IPS-11a (cell line): ENCODE measurements around the gene ZP4.
"Not testable (repeated sequence)": the region's sequence is repeated elsewhere in the genome, so short reads cannot be mapped to it uniquely, and the experiment has no call there.

ENCODE experiments used
- H3K4me3 ChIP-seq: one replicate; pipeline ENCODE4 v1.5.1; 2013; ENCODE audit warnings: low read depth, low read length, control low read depth

The ZP4 gene

DNA sequence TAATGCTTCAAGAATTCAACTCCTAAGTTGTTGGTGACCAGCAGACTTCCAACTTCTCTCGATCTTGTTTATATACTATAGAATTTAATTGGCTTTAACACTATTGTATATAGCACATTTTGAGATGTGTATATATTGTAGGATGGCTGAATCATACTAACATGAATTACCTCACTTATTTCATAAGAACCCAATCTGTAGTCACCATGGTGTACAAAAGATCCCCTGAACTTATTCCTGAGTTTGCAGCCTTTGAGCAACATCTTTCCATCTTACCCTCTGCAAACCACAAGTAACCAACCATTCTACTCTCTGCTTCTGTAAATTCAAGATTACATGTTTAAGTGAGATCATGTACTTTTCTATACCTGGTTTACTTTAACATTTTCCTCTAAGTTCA lies 12.3 kb downstream of the ZP4 start:
- no peak overlapping the region for H3K4me3 ChIP-seq

GRCh38 chr1:237877631-237878030 lies 13.1 kb downstream of the ZP4 start:
- no peak overlapping the region for H3K4me3 ChIP-seq

- H3K4me3 ChIP-seq = no peak overlapping the region
Observed at GRCh38 chr1:237875291-237875690, 15.4 kb downstream of the ZP4 start.

DNA sequence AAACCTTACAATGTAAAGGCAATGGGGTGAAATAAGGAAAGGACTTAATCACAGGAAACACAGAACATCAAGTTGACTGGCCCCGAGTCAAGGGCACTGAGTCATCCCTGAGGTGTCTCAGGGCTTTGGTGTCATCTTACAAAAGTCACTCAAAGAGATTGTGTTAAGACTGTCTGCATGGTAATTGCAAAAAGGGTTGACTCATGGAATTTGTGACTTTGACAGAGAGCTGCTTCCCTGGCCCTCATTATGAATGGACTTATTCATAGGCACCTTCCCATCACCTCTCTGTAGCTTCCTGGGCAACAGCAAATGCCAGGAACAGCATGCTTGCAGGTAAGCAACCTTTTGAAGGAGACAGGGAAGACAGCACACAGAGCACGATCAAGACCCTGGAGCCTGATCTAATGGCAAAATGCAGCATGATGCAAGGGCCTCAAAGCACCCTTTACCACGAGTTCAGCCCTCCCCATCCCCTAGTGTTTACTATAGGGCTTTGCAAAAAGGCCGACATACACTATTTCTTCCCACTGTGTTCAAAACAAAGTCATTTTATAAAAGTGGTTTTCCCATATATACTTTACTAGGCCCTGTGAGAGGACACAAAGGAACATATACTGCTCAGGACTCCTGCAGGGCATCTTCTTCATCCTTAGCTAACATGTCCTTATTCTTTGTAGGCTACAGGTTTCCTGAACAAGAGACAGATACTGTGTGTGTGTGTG lies 17.1 kb downstream of the ZP4 start:
- H3K4me3 ChIP-seq = no peak overlapping the region

DNA sequence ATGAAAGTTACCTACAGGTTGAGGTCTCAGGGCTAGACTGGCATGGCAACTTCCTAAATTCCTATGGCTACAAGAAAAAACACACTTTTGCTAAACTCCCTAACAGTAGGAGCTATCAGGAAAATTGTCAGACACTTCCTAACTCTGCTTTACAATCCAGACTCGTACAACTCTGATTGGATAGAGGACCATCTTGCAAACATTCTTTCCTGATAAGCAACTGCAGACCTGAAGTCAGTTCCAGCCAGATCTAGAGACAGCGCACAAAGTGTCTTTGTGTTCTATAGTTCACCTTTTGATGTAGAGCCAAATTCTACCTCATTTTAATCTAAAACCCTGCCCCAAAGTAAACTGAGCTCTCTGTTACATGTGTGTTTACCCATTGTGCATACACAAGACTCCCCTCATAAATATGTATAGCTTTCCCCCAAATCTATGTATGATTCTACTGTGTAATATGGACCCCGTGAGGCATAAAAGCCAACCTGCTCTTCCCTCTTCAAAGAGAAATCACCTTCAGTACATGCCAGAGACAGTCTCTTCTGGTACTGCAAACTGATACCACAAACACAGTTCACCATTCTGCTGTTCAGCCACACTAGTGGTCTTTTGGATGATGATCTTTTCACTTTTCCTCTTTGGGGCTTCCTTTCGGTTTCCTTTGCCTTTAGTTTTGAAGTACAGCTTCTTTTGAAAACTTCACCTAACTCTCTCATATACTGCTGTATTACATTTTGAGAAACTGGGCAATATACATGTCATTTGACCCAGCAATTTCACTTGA lies 21.7 kb downstream of the ZP4 start:
- H3K4me3 ChIP-seq = no peak overlapping the region

GRCh38 chr1:237867380-237867888 lies 23.3 kb downstream of the ZP4 start:
- H3K4me3 ChIP-seq = no peak overlapping the region

DNA sequence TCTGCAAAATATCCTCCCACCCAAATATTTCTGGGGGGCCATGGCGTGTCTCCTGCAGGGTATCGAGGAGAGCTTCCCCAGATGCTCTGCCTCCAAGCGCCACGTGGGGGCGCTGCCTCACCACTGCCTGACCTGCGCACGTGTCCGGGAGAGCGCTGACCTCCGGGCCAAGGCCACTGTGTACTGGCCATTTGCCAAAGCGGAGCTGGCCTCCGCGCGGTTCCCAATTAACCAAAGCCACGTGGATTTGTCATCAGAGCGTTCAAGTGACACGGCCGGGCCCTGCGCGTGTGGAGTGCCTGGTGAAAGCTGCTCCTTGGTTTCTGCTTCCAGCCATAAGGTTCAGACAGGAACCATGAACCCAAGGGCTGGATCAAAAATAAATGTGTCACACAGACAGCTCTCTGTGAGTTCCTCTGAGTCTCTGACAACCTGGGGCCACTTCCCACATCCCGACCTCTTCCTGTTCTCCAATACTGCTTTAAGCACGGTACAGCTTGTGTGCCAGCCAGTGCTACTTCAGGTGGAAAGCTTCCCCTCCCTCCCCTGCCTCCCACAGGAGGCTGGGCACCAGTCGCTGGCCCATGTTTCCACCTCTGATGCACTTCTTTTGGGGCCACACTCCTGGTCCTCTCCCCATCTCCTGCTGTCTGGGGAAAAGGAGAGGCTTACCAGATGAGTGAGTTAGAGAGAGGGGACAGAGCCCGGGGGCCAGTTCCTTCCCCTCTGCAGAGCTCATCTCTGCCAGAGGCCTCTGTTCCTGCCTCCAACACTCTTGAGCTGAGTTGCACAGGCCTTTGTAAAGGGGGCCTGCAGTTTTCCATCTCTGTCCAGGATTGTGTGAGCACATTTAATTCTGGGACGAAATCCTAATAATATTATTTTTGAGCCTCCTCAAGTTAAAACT lies 26.1 kb downstream of the ZP4 start:
- H3K4me3 ChIP-seq = no peak overlapping the region

- no peak overlapping the region for H3K4me3 ChIP-seq
Observed at GRCh38 chr1:237863234-237863633, 27.5 kb downstream of the ZP4 start.

DNA sequence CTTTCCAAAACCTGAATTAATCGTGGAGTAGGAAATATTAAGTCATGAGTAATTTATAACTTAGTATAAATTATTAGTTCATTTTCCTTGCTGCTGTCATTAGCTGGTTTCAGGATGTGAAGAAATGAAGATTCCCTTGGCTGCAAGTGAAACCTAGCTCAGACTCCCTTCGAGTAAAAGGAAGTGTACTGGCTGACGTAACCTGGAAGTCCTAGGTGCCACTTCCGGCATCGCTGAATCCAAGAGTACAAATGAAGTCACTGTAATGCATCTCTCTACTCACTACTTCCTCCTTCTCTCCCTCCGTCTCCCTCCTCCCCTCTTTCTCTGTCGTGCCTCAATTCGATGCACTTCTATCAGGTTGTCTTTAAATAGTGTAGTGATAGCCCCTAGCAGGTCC lies 28.8 kb downstream of the ZP4 start:
- no peak overlapping the region for H3K4me3 ChIP-seq

DNA sequence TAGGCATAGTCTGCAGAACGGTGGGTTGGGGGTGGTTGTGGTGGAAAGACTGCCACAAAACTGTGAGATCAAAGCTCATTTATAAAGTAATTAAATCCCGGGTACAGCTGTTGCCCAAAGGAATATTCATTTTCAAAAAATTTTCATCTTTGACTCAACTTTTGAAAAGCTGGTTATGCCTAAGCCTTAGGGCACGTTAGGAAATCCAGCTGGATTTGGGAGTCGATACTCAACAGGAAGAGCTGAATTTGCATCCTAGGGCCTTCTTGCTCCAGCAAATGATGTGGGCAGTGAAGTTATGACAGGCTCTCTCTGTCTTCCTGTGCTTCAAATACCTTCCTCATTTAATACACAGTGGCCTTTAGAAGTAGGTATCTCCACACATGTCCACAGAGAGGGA lies 31.7 kb downstream of the ZP4 start:
- H3K4me3 ChIP-seq = no peak overlapping the region

DNA sequence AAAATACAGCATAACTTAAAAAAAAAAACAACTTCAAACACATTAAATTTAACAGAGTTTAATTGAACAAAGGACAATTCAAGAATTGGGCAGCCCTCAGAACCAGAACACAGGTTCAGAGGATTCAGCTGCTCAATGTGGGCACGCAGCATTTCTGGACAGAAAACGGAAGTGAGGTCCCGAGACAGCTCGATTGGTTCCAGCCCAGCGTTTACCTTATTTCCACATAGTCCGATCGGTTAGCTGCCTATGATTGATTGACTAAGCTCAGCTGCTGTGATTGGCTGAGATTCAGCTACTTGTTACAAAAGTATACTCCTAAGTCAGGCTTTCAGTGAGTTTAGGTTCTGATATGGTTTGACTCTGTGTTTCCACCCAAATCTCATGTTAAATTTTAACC lies 33.3 kb downstream of the ZP4 start:
- no peak overlapping the region for H3K4me3 ChIP-seq

GRCh38 chr1:237852342-237852741 lies 38.4 kb downstream of the ZP4 start:
- H3K4me3 ChIP-seq = no peak overlapping the region

DNA sequence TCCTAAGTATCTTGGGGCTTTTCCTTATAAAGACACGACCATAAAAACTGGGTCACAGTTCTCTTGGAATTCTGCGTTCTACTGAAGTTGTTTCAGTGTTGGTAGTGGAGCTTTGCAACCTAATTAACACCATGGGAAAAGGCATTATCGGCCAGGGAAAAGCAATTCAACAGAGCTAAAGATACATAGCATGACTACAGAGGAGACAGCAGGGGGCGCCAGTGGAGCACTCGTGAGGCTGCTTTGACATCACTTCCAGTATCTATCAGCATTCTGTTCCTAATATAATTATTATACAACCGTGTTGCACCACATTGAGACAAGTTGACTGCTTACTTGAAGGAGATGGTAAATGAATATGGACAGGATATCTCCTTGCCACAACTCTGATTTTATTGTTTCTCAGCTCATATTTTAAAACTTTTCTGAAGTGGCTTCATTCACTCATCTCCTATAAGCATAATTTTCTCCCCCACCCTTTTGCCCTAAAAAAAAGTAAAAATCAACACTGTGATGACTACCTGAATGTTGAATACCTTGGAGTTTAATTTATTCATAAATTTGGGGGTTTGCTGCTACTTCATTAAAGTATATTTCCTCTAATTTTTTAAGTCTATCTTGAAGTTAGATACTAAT lies 39.4 kb downstream of the ZP4 start:
- no peak overlapping the region for H3K4me3 ChIP-seq

- not testable (repeated sequence) for H3K4me3 ChIP-seq
Observed at GRCh38 chr1:237843516-237843915, 47.2 kb downstream of the ZP4 start.

DNA sequence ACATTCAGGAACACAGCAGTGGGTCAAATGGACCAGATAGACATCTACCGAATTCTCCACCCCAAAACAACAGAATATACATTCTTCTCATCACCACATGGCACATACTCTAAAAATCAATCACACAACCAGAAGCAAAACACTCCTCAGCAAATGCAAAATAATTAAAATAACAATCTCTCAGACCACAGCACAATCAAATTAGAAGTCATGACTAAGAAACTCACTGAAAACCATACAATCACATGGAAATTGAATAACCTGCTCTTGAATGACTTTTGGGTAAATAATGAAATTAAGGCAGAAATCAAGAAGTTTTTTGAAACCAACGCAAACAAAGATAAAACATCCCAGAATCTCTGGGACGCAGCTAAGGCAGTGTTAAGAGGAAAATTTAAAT lies 49.2 kb downstream of the ZP4 start:
- no peak overlapping the region for H3K4me3 ChIP-seq

DNA sequence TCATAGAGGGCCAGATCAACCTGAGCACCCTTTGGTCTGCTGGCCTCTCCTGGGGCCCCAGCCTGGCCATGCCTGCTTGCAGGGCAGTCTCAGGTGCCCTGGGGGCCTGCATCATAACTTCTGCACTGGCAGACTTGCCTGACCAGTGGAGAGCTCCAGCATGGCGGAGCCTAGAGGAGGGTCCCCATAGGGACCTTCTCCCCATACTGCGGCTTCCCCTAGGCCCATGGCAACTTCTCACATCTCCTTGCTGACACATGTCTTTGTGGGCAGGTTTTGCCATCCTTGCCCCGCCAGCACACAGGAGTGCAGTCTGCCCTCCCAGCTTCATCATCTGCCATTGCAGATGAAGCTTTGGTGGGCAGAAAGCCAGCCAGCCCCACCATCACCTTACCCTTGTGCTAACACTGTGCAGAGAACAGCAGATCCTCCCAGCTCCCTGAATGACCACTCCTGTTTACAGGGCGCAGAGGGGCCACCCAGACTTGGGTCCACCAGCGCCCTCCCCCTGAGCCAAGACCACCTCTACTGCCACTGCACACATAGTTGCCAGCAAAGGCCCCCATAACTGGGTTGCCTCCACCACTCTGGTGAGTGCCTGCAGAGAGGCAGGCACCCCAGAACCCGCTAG lies 51.7 kb downstream of the ZP4 start:
- H3K4me3 ChIP-seq = no peak overlapping the region

DNA sequence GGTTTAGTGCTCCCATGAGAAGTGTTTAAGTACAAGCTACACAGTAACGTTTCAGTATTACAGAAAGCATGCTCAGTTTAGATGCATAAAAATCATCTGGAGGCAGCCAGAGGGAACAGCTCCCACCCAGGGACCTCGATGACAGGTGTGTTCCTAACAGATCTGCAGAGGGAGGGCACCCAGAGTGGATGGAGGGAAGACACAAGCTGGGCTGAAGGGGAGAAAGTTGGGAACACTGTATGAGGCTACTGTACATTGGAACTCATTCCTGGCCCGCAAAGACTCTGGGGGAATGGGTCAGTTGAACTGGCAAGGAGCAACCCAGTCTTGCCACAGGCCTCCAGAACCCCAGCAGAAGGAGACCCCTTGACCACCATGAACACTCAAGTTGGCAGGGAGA lies 52.4 kb downstream of the ZP4 start:
- H3K4me3 ChIP-seq = no peak overlapping the region

GRCh38 chr1:237834461-237834860 lies 56.3 kb downstream of the ZP4 start:
- H3K4me3 ChIP-seq = no peak overlapping the region

DNA sequence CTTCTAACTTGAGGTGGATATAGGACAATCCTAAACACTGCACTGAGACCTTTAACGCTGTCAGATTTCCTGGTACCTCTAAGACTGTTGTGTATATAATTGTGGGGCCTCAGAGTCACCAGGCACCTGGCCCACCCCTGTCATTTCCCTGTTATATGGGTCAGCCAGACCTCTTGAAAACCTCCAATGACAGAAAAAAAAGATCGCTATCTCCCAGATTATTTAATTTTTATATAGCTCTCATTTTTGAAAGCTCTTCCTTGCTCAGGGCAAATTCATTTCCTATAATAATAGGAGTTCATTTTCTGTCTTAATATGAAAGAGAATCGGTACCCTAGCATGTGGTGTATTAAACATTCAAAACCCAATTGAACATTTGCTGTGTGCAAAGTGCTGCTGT lies 56.7 kb downstream of the ZP4 start:
- no peak overlapping the region for H3K4me3 ChIP-seq

GRCh38 chr1:237832858-237833257 lies 57.9 kb downstream of the ZP4 start:
- no peak overlapping the region for H3K4me3 ChIP-seq
